ENCODE measurements around the gene COG6. TPM values are rescaled to one million over a fixed set of nuclear protein-coding genes. Genes with fewer than 3 reads are reported as not detected.

Gene COG6
- total RNA-seq, 1 experiment from 2014 or later, result 24.1 TPM

GRCh38 chr13:39770221-39771090, 115.0 kb downstream of the COG6 start:
- DNase-seq (ENCODE audit: low read depth), result no peak

GRCh38 chr13:39773833-39774232, 118.4 kb downstream of the COG6 start:
- DNase-seq (ENCODE audit: low read depth), result peak; percentile 51

- peak; percentile 89 for DNase-seq (ENCODE audit: low read depth)
These were observed 121.0 kb downstream of the COG6 start for GRCh38 chr13:39776439-39776838.

- DNase-seq (ENCODE audit: low read depth), result no peak
These were observed 121.6 kb downstream of the COG6 start for GRCh38 chr13:39777021-39777420.

GRCh38 chr13:39777527-39778061, 122.1 kb downstream of the COG6 start:
- peak; percentile 96 for DNase-seq (ENCODE audit: low read depth)

- peak; percentile 88 for DNase-seq (ENCODE audit: low read depth)
These were observed 124.1 kb downstream of the COG6 start for GRCh38 chr13:39779337-39780265.

GRCh38 chr13:39780711-39781110, 125.2 kb downstream of the COG6 start:
- DNase-seq (ENCODE audit: low read depth), result no peak

- DNase-seq (ENCODE audit: low read depth), result no peak
These were observed 125.9 kb downstream of the COG6 start for GRCh38 chr13:39781381-39781780.

GRCh38 chr13:39783051-39783450, 127.6 kb downstream of the COG6 start:
- DNase-seq (ENCODE audit: low read depth), result no peak

GRCh38 chr13:39784347-39784746, 128.9 kb downstream of the COG6 start:
- peak; percentile 65 for DNase-seq (ENCODE audit: low read depth)

GRCh38 chr13:39786091-39786490, 130.6 kb downstream of the COG6 start:
- no peak for DNase-seq (ENCODE audit: low read depth)

- DNase-seq (ENCODE audit: low read depth), result no peak
These were observed 131.6 kb downstream of the COG6 start for GRCh38 chr13:39787086-39787487.

GRCh38 chr13:39788102-39788501, 132.6 kb downstream of the COG6 start:
- no peak for DNase-seq (ENCODE audit: low read depth)

- DNase-seq (ENCODE audit: low read depth), result no peak
These were observed 134.0 kb downstream of the COG6 start for GRCh38 chr13:39789451-39789850.

Other genes with a start within 250 kb of the COG6 start
- 24.9 and 39.0 TPM in 2 replicates for gene LHFPL6, start 52.5 kb upstream of the COG6 start, total RNA-seq (2014; rRNA removed; shearing (Covaris generic))

Measured in M059J (cell line).